Measurements from ENCODE around the gene MLC1. TPM values are rescaled to one million over a fixed set of nuclear protein-coding genes. Genes with fewer than 3 reads are reported as not detected.

The MLC1 gene
- total and polyA plus RNA-seq, 10 of the 15 experiments (the other 5 are each of a cell fraction or from before 2014, with no cell fraction given), result 0.03 to 0.15 (median 0.07) TPM; not detected in 7

DNA sequence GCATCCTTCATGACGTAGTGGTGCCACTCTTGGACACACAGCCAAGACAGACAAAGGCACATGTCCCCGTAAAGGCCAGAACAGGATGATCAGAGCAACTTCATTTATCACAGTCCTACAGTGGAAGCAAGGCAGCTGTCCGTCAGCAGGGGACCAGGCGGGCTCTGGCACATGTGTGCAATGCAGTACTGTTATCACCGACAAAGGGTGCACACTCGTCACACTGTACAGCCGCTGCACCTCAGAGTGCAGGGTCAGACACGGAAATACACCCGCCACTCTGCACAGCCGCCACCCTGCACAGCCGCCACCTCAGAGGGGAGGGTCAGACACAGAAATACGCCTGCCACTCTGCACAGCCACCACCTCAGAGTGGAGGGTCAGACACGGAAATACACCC, 59.2 kb downstream of the MLC1 start:
- no TSS peak for BruUV-seq (replicated peaks)
- H3K4me2 ChIP-seq (ENCODE audit: control insufficient read depth, insufficient read depth), result no peak overlapping the region
- no peaks in the 10 kb centered on the region for H3K9me3 ChIP-seq (replicated peaks; ENCODE audit: control insufficient read depth, insufficient read depth, low read length)
- ChIA-PET CTCF (interaction anchor here (1.9 to 2.4 kb wide), 2 partner anchors 32 to 258 kb away, joined by 8 to 16 read pairs; no protein-coding TSS in a partner anchor), POLR2A (no interaction called here), RAD21 (ENCODE audit: unreplicated experiment) (no interaction called here), SMC1A (ENCODE audit: uncharacterized antibody, unreplicated experiment) (no interaction called here)
- no peak overlapping the region for H3K4me3 ChIP-seq
- no peaks in the 10 kb centered on the region for H4K20me1 ChIP-seq (ENCODE audit: control insufficient read depth, insufficient read depth)
- in situ Hi-C loops (cut with MboI) (loop anchor here (5.0 to 25.0 kb wide), 2 partner anchors 259 to 689 kb away; no protein-coding TSS in a partner anchor), intact Hi-C loops (cut with micrococcal nuclease; ENCODE audit: unreplicated experiment) (no loop called here)
- H3K79me2 ChIP-seq (ENCODE audit: control insufficient read depth, insufficient read depth, low read length), result no peaks in the 10 kb centered on the region
- H3K36me3 ChIP-seq (ENCODE audit: control insufficient read depth in 2 of 2, insufficient read depth in 2 of 2, low read length in 1 of 2), result no peaks in the 10 kb centered on the region
- ATAC-seq (no peak), FAIRE-seq (no peak), DNase-seq (ENCODE audit: low read depth, low spot score) (no peak)
- no peak overlapping the region for H3K9ac ChIP-seq (ENCODE audit: control insufficient read depth, insufficient read depth, low read length)
- no peak overlapping the region for H3K27ac ChIP-seq (ENCODE audit: control insufficient read depth, insufficient read depth)
- no peaks in the 10 kb centered on the region for H3K4me1 ChIP-seq (ENCODE audit: control insufficient read depth, insufficient read depth, low read length)
- H2AFZ ChIP-seq (ENCODE audit: control insufficient read depth, low read depth, low read length), result no peak overlapping the region
- WGBS (ENCODE audit: insufficient coverage, insufficient replicate concordance, low lambda C conversion rate, missing lambda C conversion rate), result 55% methylated on average over 11 of the region's 13 CpGs
- peaks cover 0 to 5% of the 10 kb centered on the region in 2 experiments; a peak in 2 of 4 replicates for H3K27me3 ChIP-seq (replicated peaks in 1 of 2; ENCODE audit: control insufficient read depth in 2 of 2, insufficient read depth in 2 of 2, low read length in 1 of 2)
- TF ChIP-seq CHD2 (IDR thresholded peaks at IDR 0.05; ENCODE audit: borderline replicate concordance, low read depth, low read length), result no peak
- TF ChIP-seq, protein P1, sequence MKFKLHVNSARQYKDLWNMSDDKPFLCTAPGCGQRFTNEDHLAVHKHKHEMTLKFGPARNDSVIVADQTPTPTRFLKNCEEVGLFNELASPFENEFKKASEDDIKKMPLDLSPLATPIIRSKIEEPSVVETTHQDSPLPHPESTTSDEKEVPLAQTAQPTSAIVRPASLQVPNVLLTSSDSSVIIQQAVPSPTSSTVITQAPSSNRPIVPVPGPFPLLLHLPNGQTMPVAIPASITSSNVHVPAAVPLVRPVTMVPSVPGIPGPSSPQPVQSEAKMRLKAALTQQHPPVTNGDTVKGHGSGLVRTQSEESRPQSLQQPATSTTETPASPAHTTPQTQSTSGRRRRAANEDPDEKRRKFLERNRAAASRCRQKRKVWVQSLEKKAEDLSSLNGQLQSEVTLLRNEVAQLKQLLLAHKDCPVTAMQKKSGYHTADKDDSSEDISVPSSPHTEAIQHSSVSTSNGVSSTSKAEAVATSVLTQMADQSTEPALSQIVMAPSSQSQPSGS (IDR thresholded peaks at IDR 0.05; ENCODE audit: low read length), result no peak
- no peak for TF ChIP-seq RELA (IDR thresholded peaks at IDR 0.05; ENCODE audit: borderline replicate concordance, partially characterized antibody)
- TF ChIP-seq KAT2A (conservative IDR thresholded peaks at IDR 0.05; ENCODE audit: control insufficient read depth, low read depth, low read length), result no peak
- TF ChIP-seq, protein P2, sequence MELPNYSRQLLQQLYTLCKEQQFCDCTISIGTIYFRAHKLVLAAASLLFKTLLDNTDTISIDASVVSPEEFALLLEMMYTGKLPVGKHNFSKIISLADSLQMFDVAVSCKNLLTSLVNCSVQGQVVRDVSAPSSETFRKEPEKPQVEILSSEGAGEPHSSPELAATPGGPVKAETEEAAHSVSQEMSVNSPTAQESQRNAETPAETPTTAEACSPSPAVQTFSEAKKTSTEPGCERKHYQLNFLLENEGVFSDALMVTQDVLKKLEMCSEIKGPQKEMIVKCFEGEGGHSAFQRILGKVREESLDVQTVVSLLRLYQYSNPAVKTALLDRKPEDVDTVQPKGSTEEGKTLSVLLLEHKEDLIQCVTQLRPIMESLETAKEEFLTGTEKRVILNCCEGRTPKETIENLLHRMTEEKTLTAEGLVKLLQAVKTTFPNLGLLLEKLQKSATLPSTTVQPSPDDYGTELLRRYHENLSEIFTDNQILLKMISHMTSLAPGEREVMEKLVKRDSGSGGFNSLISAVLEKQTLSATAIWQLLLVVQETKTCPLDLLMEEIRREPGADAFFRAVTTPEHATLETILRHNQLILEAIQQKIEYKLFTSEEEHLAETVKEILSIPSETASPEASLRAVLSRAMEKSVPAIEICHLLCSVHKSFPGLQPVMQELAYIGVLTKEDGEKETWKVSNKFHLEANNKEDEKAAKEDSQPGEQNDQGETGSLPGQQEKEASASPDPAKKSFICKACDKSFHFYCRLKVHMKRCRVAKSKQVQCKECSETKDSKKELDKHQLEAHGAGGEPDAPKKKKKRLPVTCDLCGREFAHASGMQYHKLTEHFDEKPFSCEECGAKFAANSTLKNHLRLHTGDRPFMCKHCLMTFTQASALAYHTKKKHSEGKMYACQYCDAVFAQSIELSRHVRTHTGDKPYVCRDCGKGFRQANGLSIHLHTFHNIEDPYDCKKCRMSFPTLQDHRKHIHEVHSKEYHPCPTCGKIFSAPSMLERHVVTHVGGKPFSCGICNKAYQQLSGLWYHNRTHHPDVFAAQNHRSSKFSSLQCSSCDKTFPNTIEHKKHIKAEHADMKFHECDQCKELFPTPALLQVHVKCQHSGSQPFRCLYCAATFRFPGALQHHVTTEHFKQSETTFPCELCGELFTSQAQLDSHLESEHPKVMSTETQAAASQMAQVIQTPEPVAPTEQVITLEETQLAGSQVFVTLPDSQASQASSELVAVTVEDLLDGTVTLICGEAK (IDR thresholded peaks at IDR 0.05; ENCODE audit: borderline replicate concordance), result no peak
- no peak for TF ChIP-seq NFYA (IDR thresholded peaks at IDR 0.05; ENCODE audit: borderline replicate concordance, low read depth, low read length)
- TF ChIP-seq RAD51 (IDR thresholded peaks at IDR 0.05), result no peak
- no peak for TF ChIP-seq HDAC2 (IDR thresholded peaks at IDR 0.05)
- no peak for TF ChIP-seq SUZ12 (IDR thresholded peaks at IDR 0.05; ENCODE audit: unreplicated experiment)
- no peak for TF ChIP-seq PAX5 (IDR thresholded peaks at IDR 0.05; ENCODE audit: borderline replicate concordance, low read depth, low read length)
- TF ChIP-seq MXI1 (IDR thresholded peaks at IDR 0.05; ENCODE audit: low read depth, low read length), result no peak
- TF ChIP-seq MEF2A (IDR thresholded peaks at IDR 0.05; ENCODE audit: insufficient read depth, low read depth, low read length), result no peak
- TF ChIP-seq, protein P3, sequence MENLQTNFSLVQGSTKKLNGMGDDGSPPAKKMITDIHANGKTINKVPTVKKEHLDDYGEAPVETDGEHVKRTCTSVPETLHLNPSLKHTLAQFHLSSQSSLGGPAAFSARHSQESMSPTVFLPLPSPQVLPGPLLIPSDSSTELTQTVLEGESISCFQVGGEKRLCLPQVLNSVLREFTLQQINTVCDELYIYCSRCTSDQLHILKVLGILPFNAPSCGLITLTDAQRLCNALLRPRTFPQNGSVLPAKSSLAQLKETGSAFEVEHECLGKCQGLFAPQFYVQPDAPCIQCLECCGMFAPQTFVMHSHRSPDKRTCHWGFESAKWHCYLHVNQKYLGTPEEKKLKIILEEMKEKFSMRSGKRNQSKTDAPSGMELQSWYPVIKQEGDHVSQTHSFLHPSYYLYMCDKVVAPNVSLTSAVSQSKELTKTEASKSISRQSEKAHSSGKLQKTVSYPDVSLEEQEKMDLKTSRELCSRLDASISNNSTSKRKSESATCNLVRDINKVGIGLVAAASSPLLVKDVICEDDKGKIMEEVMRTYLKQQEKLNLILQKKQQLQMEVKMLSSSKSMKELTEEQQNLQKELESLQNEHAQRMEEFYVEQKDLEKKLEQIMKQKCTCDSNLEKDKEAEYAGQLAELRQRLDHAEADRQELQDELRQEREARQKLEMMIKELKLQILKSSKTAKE (IDR thresholded peaks at IDR 0.05; ENCODE audit: low read depth, poor library complexity, severe bottlenecking), result no peak

Measured in GM12878 (cell line).